ENCODE data around the gene PLB1. TPM values are rescaled to one million over a fixed set of nuclear protein-coding genes. Genes with fewer than 3 reads are reported as not detected.
A peak's percentile ranks its signal among the peaks of the same experiment; 100 is the strongest.

The PLB1 gene
- total RNA-seq, 1 experiment from 2014 or later = 0.91 TPM

DNA sequence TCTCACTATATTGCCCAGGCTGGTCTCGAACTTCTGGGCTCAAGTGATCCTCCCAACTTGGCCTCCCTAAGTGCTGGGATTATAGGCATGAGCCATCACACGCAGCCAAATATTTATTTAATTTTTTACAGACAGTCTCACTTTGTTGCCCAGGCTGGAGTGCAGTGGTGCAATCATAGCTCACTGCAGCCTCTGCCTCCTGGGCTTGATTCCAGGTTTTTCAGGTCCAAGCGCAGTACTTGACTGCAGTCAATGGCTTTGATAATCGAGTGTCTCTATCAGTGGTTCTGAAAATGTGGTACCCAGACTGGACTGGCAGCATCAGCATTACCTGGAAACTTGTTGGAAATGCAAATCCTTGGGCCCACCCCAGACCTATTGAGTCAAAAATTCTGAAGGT, 63.1 kb downstream of the PLB1 start:
- DNase-seq (ENCODE audit: unreplicated experiment) = peak; percentile 63
- TF ChIP-seq, protein P1, sequence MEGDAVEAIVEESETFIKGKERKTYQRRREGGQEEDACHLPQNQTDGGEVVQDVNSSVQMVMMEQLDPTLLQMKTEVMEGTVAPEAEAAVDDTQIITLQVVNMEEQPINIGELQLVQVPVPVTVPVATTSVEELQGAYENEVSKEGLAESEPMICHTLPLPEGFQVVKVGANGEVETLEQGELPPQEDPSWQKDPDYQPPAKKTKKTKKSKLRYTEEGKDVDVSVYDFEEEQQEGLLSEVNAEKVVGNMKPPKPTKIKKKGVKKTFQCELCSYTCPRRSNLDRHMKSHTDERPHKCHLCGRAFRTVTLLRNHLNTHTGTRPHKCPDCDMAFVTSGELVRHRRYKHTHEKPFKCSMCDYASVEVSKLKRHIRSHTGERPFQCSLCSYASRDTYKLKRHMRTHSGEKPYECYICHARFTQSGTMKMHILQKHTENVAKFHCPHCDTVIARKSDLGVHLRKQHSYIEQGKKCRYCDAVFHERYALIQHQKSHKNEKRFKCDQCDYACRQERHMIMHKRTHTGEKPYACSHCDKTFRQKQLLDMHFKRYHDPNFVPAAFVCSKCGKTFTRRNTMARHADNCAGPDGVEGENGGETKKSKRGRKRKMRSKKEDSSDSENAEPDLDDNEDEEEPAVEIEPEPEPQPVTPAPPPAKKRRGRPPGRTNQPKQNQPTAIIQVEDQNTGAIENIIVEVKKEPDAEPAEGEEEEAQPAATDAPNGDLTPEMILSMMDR (IDR thresholded peaks at IDR 0.05; ENCODE audit: unreplicated experiment) = no peak
- Mint-ChIP-seq H3K27me3 (ENCODE audit: insufficient read depth, unreplicated experiment) (no peaks in the 10 kb centered on the region), H3K36me3 (ENCODE audit: insufficient read depth, unreplicated experiment) (no peaks in the 10 kb centered on the region), H3K27ac (ENCODE audit: low read depth, unreplicated experiment) (no peak overlapping the region), H3K4me3 (ENCODE audit: unreplicated experiment) (no peak overlapping the region), H3K4me1 (ENCODE audit: insufficient read depth, unreplicated experiment) (no peaks in the 10 kb centered on the region), H3K9me3 (ENCODE audit: unreplicated experiment) (no peaks in the 10 kb centered on the region)
- ChIA-PET CTCF (interaction anchor here (0.6 to 1.1 kb wide), 2 partner anchors 8 to 185 kb away, joined by 3 read pairs; no protein-coding TSS in a partner anchor), POLR2A (no interaction called here)
- intact Hi-C loops (cut with micrococcal nuclease) = no loop called here
- no TSS peak for BruUV-seq (replicated peaks)

DNA sequence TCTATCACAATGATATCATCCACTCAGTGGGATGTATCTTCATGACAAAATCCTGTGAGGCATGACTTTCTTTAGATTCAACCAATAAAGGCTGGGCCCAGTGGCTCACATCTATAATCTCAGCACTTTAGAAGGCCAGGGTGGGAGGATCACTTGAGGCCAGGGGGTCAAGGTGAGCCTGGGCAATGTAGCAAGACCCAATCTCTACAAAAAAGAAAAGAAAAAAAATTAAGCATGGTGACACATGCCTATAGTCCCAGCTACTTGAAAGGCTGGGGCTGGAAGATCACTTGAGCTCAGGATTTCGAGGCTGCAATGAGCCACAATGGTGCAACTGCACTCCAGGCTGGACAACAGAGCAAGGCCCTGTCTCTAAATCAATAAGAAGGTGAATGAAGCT, 68.0 kb downstream of the PLB1 start:
- intact Hi-C loops (cut with micrococcal nuclease) = no loop called here
- no TSS peak for BruUV-seq (replicated peaks)
- no peaks in the 10 kb centered on the region for H3K9me3 Mint-ChIP-seq (ENCODE audit: unreplicated experiment)
- ChIA-PET CTCF (interaction anchor here (0.7 to 1.4 kb wide), 3 partner anchors 18 to 130 kb away, joined by 3 read pairs; no protein-coding TSS in a partner anchor), POLR2A (interaction anchor here (0.7 kb wide), 1 partner anchor 108 kb away, joined by 3 read pairs; no protein-coding TSS in a partner anchor)
- peaks cover 7% of the 10 kb centered on the region for H3K36me3 Mint-ChIP-seq (ENCODE audit: insufficient read depth, unreplicated experiment)
- no peak for DNase-seq (ENCODE audit: unreplicated experiment)
- TF ChIP-seq, protein P1 (IDR thresholded peaks at IDR 0.05; ENCODE audit: unreplicated experiment) = no peak
- H3K27me3 Mint-ChIP-seq (ENCODE audit: insufficient read depth, unreplicated experiment) = no peaks in the 10 kb centered on the region
- peaks cover 12% of the 10 kb centered on the region for H3K4me1 Mint-ChIP-seq (ENCODE audit: insufficient read depth, unreplicated experiment)
- no peak overlapping the region for H3K4me3 Mint-ChIP-seq (ENCODE audit: unreplicated experiment)
- H3K27ac Mint-ChIP-seq (ENCODE audit: low read depth, unreplicated experiment) = no peak overlapping the region

DNA sequence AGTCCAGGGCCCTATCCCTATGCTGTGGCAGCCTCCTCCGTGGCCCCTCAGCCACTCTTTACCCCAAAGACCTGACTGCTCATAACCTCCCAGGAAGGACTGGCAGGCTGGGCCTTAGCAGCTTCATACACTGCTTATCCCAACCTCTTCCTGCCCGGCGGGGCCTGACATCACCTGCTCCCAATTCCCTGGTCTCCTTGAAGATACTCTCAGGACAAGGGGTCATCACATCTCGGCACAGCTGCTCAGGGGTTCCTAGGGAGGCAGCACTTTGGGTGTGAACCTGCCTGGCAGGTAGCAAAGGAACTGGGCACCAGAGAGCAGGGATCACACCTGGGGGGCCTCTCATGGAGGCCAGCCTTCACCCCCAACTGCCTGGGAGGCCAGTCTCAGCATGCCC, 68.5 kb downstream of the PLB1 start:
- no TSS peak for BruUV-seq (replicated peaks)
- Mint-ChIP-seq H3K27me3 (ENCODE audit: insufficient read depth, unreplicated experiment) (no peaks in the 10 kb centered on the region), H3K36me3 (ENCODE audit: insufficient read depth, unreplicated experiment) (peaks cover 7% of the 10 kb centered on the region), H3K4me1 (ENCODE audit: insufficient read depth, unreplicated experiment) (peaks cover 17% of the 10 kb centered on the region), H3K4me3 (ENCODE audit: unreplicated experiment) (no peak overlapping the region), H3K9me3 (ENCODE audit: unreplicated experiment) (no peaks in the 10 kb centered on the region), H3K27ac (ENCODE audit: low read depth, unreplicated experiment) (no peak overlapping the region)
- TF ChIP-seq, protein P1 (IDR thresholded peaks at IDR 0.05; ENCODE audit: unreplicated experiment) = no peak
- intact Hi-C loops (cut with micrococcal nuclease) = no loop called here
- ChIA-PET POLR2A (interaction anchor here (0.7 kb wide), 1 partner anchor 109 kb away, joined by 3 read pairs; no protein-coding TSS in a partner anchor), CTCF (interaction anchor here (0.7 to 1.4 kb wide), 3 partner anchors 14 to 130 kb away, joined by 3 read pairs; no protein-coding TSS in a partner anchor)
- DNase-seq (ENCODE audit: unreplicated experiment) = no peak

DNA sequence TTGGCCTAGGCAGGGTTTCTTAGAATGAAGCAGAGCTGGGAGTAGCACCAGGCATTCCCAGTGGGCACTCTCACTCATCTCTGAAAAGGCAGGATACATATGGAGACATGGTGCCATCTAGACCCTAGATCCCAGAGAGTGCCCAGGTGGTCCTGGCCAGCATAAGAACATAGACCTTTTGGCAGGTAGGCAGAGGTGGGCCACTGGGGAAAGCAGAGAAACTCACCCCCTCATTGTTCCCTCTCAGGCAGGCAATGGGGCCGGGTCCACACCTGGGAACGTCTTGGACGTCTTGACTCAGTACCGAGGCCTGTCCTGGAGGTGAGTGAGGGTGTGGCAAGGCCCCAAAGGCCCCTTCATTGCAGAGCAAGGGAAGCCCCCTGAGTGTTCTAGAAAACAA, 69.2 kb downstream of the PLB1 start:
- BruUV-seq (replicated peaks) = no TSS peak
- Mint-ChIP-seq H3K9me3 (ENCODE audit: unreplicated experiment) (no peaks in the 10 kb centered on the region), H3K27me3 (ENCODE audit: insufficient read depth, unreplicated experiment) (no peaks in the 10 kb centered on the region), H3K4me1 (ENCODE audit: insufficient read depth, unreplicated experiment) (peaks cover 18% of the 10 kb centered on the region), H3K27ac (ENCODE audit: low read depth, unreplicated experiment) (no peak overlapping the region), H3K4me3 (ENCODE audit: unreplicated experiment) (no peak overlapping the region), H3K36me3 (ENCODE audit: insufficient read depth, unreplicated experiment) (peaks cover 7% of the 10 kb centered on the region)
- TF ChIP-seq, protein P1 (IDR thresholded peaks at IDR 0.05; ENCODE audit: unreplicated experiment) = no peak
- POLR2A ChIA-PET = interaction anchor here (7.5 kb wide), 1 partner anchor 20 kb away, joined by 66 read pairs; no protein-coding TSS in a partner anchor
- CTCF ChIA-PET = interaction anchor here (1.0 to 1.5 kb wide), 2 partner anchors 8 to 15 kb away, joined by 3 read pairs; no protein-coding TSS in a partner anchor
- intact Hi-C loops (cut with micrococcal nuclease) = no loop called here
- no peak for DNase-seq (ENCODE audit: unreplicated experiment)
